ENCODE results near the gene ILF3.
"Not testable (repeated sequence)": the region's sequence is repeated elsewhere in the genome, so short reads cannot be mapped to it uniquely, and the experiment has no call there.

ILF3 gene

GRCh38 chr19:10675214-10675613 is 21.1 kb downstream of the ILF3 start:
- not testable (repeated sequence) for DNase-seq (ENCODE audit: low read depth in 2 of 2)

DNA sequence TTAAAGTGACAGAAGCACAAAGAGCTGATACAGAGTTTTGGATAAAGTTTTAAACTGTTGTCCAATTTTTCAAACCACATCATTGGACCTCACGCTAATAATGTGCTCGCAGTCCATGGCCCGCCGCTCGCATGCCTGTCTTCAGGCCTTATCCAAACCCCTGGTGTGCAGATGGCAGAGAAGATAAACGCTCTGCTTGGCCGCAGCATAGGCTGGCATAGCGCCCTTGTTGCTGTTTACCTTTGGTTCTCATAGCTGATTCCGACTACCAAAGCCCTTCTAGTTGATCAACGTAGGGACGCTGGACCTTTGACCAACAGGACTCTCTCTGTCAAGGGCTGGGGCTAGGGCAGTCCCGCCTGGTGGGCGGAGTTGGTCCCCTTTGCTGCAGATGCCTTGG is 23.6 kb downstream of the ILF3 start:
- no peak for DNase-seq (ENCODE audit: low read depth in 2 of 2)

- DNase-seq (ENCODE audit: low read depth in 2 of 2): no peak
Measured at GRCh38 chr19:10678813-10679212, 24.7 kb downstream of the ILF3 start.

GRCh38 chr19:10679743-10680142 is 25.6 kb downstream of the ILF3 start:
- no peak for DNase-seq (ENCODE audit: low read depth in 2 of 2)

- no peak for DNase-seq (ENCODE audit: low read depth in 2 of 2)
Measured at GRCh38 chr19:10680545-10681135, 26.5 kb downstream of the ILF3 start.

DNA sequence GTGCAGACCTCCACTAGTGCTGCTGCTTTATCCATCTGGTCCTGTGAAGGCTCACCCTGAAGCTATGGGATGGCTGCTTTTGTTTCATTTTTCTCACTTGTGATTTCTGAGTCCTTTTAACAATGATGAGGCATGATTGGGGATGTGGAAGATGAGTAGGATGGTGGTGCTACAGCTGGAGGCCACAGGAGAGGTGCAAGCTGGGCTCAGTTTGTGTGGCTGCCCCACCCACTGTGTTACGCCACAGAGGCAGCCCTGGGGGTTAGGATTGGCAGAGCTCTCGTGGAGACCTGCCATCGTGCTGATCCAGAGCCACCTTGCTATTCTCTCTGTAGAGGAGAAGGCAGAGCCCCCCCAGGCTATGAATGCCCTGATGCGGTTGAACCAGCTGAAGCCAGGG is 27.5 kb downstream of the ILF3 start:
- no peak for DNase-seq (ENCODE audit: low read depth in 2 of 2)

DNA sequence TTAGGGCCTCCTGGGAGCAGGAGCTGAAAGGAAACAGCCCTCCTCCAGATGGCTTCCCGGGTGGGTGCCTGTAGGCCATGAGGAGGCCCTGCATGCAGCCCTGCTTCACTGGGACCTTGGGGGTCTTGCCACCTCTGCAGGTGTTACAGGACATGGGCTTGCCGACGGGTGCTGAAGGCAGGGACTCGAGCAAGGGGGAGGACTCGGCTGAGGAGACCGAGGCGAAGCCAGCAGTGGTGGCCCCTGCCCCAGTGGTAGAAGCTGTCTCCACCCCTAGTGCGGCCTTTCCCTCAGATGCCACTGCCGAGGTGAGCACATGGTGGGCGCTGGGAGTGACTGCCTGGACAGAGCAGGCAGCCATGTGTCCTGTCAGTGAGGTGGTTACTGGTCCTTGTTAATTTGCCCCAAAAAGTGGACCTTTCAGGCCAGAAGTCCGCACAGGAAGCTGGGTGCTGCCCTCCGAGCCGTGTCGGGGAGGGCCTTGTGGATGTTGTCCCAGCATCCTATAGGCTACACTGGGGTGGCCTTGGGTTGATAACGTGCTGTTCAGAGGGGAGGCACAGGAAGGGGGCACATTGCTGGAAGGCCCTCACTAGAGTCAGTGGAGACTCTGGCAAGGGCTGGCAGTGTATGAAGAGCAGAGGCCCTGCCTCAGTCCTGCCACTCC is 28.4 kb downstream of the ILF3 start:
- DNase-seq (ENCODE audit: low read depth in 2 of 2): no peak

DNA sequence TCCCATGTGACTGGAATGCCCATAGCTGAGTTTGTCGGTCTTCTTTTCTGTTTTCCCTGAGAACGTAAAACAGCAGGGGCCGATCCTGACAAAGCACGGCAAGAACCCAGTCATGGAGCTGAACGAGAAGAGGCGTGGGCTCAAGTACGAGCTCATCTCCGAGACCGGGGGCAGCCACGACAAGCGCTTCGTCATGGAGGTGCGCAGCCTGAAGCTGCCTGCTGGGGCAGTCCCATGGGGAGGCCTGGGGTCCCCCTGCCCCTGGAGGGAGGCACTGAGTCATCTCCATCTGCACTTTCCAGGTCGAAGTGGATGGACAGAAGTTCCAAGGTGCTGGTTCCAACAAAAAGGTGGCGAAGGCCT is 28.9 kb downstream of the ILF3 start:
- no peak for DNase-seq (ENCODE audit: low read depth in 2 of 2)

DNA sequence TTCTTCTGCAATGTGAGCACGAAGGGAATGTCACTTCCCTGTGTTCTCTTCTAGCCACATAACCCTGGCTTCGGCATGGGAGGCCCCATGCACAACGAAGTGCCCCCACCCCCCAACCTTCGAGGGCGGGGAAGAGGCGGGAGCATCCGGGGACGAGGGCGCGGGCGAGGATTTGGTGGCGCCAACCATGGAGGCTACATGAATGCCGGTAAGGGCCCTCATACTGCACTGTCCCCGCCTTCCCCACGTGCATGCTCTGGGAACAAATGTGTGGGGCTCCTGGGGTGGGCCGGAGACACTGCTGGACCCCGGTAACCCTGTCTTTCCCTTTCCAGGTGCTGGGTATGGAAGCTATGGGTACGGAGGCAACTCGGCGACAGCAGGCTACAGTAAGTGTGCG is 29.4 kb downstream of the ILF3 start:
- DNase-seq (ENCODE audit: low read depth in 2 of 2): no peak

- no peak for DNase-seq (ENCODE audit: low read depth in 2 of 2)
Measured at GRCh38 chr19:10685210-10685609, 31.1 kb downstream of the ILF3 start.

GRCh38 chr19:10686193-10686592 is 32.0 kb downstream of the ILF3 start:
- no peak for DNase-seq (ENCODE audit: low read depth in 2 of 2)

GRCh38 chr19:10686661-10687517 is 32.7 kb downstream of the ILF3 start:
- no peak for DNase-seq (ENCODE audit: low read depth in 2 of 2)

- no peak for DNase-seq (ENCODE audit: low read depth in 2 of 2)
Measured at GRCh38 chr19:10687518-10688288, 33.6 kb downstream of the ILF3 start.

DNA sequence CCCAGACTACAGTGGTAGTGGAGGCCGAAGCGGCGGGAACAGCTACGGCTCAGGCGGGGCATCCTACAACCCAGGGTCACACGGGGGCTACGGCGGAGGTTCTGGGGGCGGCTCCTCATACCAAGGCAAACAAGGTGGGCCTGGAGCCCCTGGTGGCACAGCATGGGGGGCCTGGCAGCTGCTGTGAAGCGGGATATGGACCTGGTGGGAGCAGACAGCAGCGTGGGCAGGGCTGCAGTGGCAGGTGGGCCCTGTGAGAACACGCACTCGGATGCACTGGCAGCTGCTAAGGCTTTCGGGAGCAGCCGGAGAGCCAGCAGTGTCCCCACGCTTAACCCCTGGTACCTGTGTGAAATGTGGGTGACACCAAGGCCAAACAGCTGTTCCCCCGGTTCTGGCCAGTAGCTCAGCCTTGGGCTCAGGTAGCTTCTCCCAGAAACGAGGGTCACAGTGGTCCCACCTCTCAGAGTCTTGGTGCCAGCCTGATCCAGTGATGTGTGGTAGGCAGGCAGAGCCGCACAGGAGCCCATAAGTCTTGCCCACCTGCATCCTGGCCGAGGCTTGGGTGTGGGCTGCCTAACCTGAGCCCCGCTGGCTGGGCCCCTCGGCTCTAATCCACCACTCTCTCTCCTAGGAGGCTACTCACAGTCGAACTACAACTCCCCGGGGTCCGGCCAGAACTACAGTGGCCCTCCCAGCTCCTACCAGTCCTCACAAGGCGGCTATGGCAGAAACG is 34.6 kb downstream of the ILF3 start:
- DNase-seq (ENCODE audit: low read depth in 2 of 2): no peak

GRCh38 chr19:10690341-10690781 is 36.2 kb downstream of the ILF3 start:
- DNase-seq (ENCODE audit: low read depth in 2 of 2): no peak

DNA sequence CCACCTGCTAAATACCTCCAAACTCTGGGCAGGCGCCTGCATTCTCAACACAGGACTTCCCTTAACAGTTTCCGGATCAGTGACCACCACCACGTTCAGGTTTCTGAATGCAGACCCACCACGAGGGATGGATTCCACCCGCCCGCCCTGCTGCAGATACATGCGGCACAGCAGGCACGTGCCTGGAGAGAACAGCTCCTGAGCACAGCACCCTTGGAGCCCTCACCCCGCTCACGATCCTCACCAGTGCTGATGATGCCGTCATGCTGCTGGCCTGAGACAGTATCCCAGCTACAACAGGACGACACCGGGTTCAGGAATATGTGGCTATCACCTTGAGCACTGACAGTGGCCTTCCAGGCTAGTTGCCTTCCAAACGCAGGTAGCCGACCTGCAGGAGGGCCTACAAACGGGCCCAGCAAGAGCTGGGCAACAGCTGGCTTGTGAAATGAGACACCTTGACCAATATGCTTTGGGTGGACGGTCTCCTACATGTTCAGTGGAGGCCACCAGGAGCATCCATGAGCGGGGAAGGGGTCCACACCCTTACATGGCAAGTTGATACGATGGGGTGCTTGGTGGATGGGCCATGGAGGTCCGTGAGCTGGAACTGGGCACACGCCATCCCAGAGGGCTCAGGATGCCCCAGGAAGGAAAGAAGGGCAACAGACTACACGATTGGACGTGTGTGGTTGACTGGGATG is 37.2 kb downstream of the ILF3 start:
- no peak for DNase-seq (ENCODE audit: low read depth in 2 of 2)

DNA sequence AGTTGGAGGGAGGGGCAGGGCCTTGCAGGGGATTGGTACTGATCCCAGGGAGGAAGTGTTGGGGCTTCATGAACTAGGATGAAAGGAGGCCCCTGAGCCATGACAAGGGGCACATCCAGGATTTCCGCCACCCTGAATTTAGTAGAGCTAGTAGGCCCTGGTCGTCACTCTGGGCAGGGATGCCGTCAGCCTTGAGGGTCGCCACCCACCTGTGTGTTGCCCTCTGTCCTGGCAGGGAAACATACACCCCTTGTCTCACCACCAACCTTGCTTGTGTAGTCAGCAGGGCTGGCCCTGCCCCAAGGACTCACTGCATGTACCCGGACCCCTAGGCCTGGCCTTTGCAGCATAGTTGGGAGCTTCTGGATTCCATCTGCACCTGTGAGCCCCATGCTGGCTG is 37.7 kb downstream of the ILF3 start:
- DNase-seq (ENCODE audit: low read depth in 2 of 2): no peak

DNA sequence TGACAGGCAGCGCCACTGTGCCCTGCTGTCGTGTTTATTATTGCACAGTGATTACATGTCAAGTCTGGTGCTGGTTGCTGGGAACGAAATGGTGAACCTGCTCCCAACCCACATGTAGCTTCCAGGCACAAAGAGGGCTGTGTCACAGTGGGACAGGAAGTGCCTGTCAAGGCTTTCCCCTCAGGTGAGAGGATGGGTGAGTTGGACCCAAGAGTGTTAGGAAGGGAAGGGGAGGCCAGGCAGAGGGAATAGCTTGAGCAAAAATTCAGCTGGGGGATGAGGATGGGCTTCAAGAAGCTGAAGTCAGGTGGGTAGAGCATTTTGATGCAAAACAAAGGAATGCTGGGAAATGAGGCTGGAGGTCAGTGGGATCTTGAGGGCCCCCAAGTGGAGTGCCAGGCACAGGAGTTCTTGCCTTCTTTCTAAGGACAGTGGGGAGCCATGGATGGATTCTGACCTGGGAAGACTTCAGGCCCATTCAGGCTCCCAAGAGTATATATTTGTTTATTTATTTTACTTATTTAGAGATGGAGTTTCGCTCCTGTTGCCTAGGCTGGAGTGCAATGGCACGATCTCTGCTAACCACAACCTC is 38.6 kb downstream of the ILF3 start:
- DNase-seq (ENCODE audit: low read depth in 2 of 2): no peak

DNA sequence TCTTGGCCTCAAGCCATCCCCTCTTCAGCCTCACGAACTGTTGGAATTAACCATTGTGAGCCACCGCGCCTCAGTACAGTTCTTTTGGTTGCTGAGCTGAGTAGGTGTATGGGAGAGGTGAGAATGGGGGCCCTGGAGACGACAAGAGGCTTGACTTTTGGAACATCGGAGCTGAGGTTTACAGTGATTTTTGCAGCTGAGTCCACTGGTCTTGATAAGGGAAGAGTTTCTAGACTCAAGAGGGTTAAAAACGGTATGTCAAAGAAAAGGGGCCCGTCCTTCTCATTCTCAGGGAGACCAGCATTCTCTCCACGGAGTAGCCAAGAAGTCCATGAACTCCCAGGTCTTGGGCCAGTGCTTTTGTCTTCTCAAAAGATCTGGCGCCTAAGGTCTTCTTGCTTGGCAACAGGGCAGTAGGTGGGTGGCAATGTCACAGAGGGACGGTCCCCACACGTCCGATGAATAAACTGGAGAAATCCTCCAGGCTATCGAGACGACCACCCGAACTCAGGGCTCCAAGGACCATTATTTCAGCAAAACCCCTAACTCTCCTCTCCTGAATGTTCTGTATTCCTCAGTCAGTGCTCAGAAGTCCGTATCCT is 40.7 kb downstream of the ILF3 start:
- DNase-seq (ENCODE audit: low read depth in 2 of 2): no peak
